ENCODE data around the gene GPNMB.
A peak's percentile ranks its signal among the peaks of the same experiment; 100 is the strongest.

The GPNMB gene

GRCh38 chr7:23293500-23294073, 47.0 kb downstream of the GPNMB start:
- ChIA-PET POLR2A (no interaction called here), CTCF (interaction anchor here (0.5 kb wide), 1 partner anchor 421 kb away, joined by 3 read pairs; no protein-coding TSS in a partner anchor)
- no peak overlapping the region for H3K4me3 ChIP-seq (ENCODE audit: low read depth, low read length)
- peaks cover 2% of the 10 kb centered on the region; the same call in 1 of the 2 replicates for H3K4me1 ChIP-seq (ENCODE audit: control insufficient read depth, insufficient read depth, low read length)
- no peak for TF ChIP-seq ZNF600 (tag by site-specific recombination; IDR thresholded peaks at IDR 0.05)
- no peaks in the 10 kb centered on the region for H3K36me3 ChIP-seq (ENCODE audit: control insufficient read depth in 2 of 2, insufficient read depth in 1 of 2, low read length in 2 of 2)
- no peak overlapping the region for H3K27ac ChIP-seq (ENCODE audit: extremely low read depth, low read depth, low read length)
- H3K9me3 ChIP-seq (ENCODE audit: control insufficient read depth, insufficient read depth, low read depth, low read length): no peaks in the 10 kb centered on the region

GRCh38 chr7:23294549-23295400, 48.2 kb downstream of the GPNMB start:
- Histone ChIP-seq H3K27ac (ENCODE audit: extremely low read depth, low read depth, low read length) (no peak overlapping the region), H3K4me3 (ENCODE audit: low read depth, low read length) (no peak overlapping the region), H3K36me3 (ENCODE audit: control insufficient read depth in 2 of 2, insufficient read depth in 1 of 2, low read length in 2 of 2) (no peaks in the 10 kb centered on the region), H3K9me3 (ENCODE audit: control insufficient read depth, insufficient read depth, low read depth, low read length) (no peaks in the 10 kb centered on the region), H3K4me1 (ENCODE audit: control insufficient read depth, insufficient read depth, low read length) (peaks cover 2% of the 10 kb centered on the region; the same call in 1 of the 2 replicates)
- no peak for TF ChIP-seq ZNF660 (tag by site-specific recombination; IDR thresholded peaks at IDR 0.05)
- TF ChIP-seq ZNF280C (tag by site-specific recombination; IDR thresholded peaks at IDR 0.05): no peak
- TF ChIP-seq ZNF513 (tag by site-specific recombination; IDR thresholded peaks at IDR 0.05): no peak
- no peak for TF ChIP-seq HOXC10 (CRISPR knock-in tag; IDR thresholded peaks at IDR 0.05)
- TF ChIP-seq ZNF558 (tag by site-specific recombination; IDR thresholded peaks at IDR 0.05): no peak
- TF ChIP-seq ZNF10 (tag by site-specific recombination; IDR thresholded peaks at IDR 0.05): no peak
- TF ChIP-seq ZBTB26 (tag by site-specific recombination; optimal IDR thresholded peaks at IDR 0.05): no peak
- no peak for TF ChIP-seq ZNF175 (tag by site-specific recombination; IDR thresholded peaks at IDR 0.05)
- no peak for TF ChIP-seq ZBTB11 (tag by site-specific recombination; conservative IDR thresholded peaks at IDR 0.05; ENCODE audit: low read depth)
- no peak for TF ChIP-seq ZNF366 (tag by site-specific recombination; conservative IDR thresholded peaks at IDR 0.05)
- POLR2A ChIA-PET: no interaction called here
- CTCF ChIA-PET: interaction anchor here (0.6 to 1.1 kb wide), 3 partner anchors 11 to 19 kb away, joined by 3 to 5 read pairs (median 3); no protein-coding TSS in a partner anchor

GRCh38 chr7:23295401-23295697, 48.8 kb downstream of the GPNMB start:
- no peak overlapping the region for H3K27ac ChIP-seq (ENCODE audit: extremely low read depth, low read depth, low read length)
- TF ChIP-seq ZNF155 (tag by site-specific recombination; IDR thresholded peaks at IDR 0.05) (no peak), SP7 (tag by site-specific recombination; IDR thresholded peaks at IDR 0.05) (peak; percentile 63)
- ChIA-PET POLR2A (no interaction called here), CTCF (interaction anchor here (0.6 to 1.1 kb wide), 2 partner anchors 12 to 19 kb away, joined by 3 read pairs; no protein-coding TSS in a partner anchor)
- peaks cover 2% of the 10 kb centered on the region for H3K4me1 ChIP-seq (ENCODE audit: control insufficient read depth, insufficient read depth, low read length)
- H3K36me3 ChIP-seq (ENCODE audit: control insufficient read depth in 2 of 2, insufficient read depth in 1 of 2, low read length in 2 of 2): no peaks in the 10 kb centered on the region
- H3K9me3 ChIP-seq (ENCODE audit: control insufficient read depth, insufficient read depth, low read depth, low read length): no peaks in the 10 kb centered on the region
- H3K4me3 ChIP-seq (ENCODE audit: low read depth, low read length): no peak overlapping the region

All from HEK293 (cell line).